GM13976 (cell line): ENCODE data around the gene RNF214.

ENCODE experiments used
- DNase-seq: peaks from one replicate; pipeline ENCODE4 v3.0.0; 2012; ENCODE audit warnings: low spot score
- CTCF ChIP-seq: IDR thresholded peaks from 2 replicates; pipeline ENCODE4 v1.5.1; 2012; ENCODE audit warnings: borderline replicate concordance, mild to moderate bottlenecking; ENCODE audit not compliant: insufficient read depth; ENCODE audit errors: extremely low read depth, missing control alignments, control extremely low read depth
- in situ Hi-C: fragments of 300-500 bp; cut with MboI; formaldehyde crosslinking; loops from one replicate; pipeline ENCODE4 v1.12.0; 2022; ENCODE audit warnings: low sequenced_read_pairs, mixed read lengths, inconsistent platforms; ENCODE audit not compliant: unreplicated experiment

The RNF214 gene

GRCh38 chr11:117219455-117219854 lies 13.0 kb upstream of the RNF214 start:
- in situ Hi-C loops = no loop called here
- no peak for TF ChIP-seq CTCF
- DNase-seq = no peak

DNA sequence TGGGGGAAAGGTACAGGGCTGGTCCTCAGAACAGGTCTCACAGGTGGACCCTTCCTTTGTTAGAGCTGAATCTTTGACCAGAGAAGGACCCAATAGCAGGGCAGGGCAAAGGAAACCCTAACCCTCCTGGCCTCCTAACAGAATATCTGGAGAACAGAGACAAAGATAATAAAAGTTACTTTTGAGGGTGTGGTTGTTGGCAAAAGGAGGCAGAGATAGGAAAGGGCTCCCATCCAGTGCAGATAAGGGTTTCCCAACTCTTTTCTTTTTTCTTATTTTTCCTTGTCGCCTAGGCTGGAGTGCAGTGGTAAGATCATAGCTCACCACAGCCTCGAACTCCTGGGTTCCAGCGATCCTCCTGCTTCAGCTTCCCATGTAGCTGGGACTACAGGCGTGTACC lies 12.5 kb upstream of the RNF214 start:
- no peak for TF ChIP-seq CTCF
- no peak for DNase-seq
- in situ Hi-C loops = loop anchor here (10.0 kb wide), 1 partner anchor 335 kb away; no protein-coding TSS in a partner anchor

DNA sequence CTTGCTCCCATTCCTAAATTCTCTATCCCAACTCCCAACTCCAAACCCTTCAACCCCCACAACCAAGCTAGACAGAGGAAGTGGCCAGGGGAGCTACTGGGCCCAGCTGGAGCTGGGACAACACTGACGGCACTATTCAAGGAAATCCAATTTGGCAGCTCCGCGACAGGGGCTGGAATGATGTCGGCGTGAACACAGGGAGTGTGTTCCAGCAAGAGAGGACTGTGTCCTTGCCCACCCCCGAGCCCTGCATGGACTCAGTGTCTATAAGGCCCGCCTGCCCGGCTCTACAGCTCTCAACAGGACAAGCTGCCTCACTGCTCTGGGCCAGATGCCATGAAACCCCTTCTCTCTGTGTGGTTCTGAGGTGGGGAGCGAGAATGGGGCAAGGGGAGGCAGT lies 11.9 kb upstream of the RNF214 start:
- TF ChIP-seq CTCF = no peak
- in situ Hi-C loops = loop anchor here (10.0 kb wide), 1 partner anchor 336 kb away; no protein-coding TSS in a partner anchor
- no peak for DNase-seq

DNA sequence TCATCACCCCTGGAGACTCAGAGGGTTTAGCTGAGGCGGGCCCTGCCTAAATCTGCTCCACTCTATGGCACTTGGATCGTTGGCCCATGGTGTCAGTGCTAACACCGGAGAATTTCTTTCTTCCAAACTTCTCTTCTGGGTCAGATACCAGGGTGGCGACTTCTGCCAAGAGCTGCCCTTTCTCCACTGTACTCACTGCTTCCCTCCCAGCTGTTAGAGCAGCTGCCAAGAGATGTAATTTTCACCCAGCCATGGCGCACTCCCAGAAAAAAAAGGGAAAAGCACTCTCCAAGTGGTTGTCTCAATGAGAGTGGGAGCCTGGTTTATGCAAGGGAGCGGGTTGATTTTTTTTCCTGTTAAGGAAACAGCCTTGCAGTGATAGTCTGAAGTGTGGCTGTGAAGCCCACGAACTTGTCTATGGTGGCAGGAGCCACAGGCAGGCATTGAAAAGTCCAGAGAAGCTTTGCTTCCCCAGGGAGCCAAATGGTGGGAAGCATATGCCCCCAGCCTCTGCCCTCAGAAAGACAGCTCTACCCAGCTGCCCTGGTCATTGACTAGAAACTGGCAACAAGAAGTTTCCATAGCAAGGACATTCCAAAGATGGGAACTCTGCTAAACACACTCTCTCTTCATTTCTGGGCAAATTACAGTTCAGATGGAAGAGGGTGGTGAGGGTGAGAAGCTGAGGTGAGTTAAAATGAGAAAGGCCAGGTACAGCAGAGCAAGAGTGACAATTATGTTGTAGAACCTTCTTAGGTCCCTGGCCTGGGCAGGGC lies 11.3 kb upstream of the RNF214 start:
- no peak for TF ChIP-seq CTCF
- no peak for DNase-seq
- in situ Hi-C loops = loop anchor here (10.0 kb wide), 1 partner anchor 336 kb away; no protein-coding TSS in a partner anchor

DNA sequence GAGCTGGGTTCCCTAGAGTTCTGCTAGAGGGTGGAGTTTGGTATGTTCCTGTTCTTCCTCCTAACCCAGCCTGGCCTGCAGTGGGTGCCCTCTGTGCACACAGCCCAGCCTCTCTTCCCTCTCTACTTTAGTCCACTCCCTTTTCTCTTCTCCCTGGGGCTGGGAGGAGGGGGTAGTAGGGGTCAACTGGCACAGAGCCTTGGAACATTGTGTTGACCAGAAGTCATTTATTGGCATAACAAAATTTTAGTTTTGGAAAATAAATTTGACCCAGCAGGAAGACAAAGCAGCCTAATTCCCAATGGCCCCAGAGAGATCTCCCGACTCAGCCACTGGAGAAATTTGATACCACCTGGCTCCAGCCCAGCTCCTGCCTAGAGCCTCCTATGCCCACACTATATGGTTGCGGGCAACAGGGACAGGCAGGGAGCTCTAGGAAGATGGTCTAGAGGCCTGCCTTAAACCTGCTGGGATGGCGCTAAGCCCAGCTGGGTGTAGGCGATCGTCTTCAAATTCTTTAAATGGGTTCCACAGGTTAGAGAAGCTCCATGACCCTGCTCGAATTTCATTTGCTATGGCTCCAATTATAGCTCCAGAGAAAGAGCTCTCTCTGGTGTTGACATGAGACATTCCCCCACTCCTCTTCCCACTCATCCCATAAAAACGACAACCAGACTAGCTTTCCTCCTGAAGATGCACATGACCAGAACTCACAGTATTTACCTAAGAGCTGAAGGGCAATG lies 10.5 kb upstream of the RNF214 start:
- in situ Hi-C loops = loop anchor here (10.0 kb wide), 1 partner anchor 337 kb away; no protein-coding TSS in a partner anchor
- TF ChIP-seq CTCF = no peak
- DNase-seq = no peak

DNA sequence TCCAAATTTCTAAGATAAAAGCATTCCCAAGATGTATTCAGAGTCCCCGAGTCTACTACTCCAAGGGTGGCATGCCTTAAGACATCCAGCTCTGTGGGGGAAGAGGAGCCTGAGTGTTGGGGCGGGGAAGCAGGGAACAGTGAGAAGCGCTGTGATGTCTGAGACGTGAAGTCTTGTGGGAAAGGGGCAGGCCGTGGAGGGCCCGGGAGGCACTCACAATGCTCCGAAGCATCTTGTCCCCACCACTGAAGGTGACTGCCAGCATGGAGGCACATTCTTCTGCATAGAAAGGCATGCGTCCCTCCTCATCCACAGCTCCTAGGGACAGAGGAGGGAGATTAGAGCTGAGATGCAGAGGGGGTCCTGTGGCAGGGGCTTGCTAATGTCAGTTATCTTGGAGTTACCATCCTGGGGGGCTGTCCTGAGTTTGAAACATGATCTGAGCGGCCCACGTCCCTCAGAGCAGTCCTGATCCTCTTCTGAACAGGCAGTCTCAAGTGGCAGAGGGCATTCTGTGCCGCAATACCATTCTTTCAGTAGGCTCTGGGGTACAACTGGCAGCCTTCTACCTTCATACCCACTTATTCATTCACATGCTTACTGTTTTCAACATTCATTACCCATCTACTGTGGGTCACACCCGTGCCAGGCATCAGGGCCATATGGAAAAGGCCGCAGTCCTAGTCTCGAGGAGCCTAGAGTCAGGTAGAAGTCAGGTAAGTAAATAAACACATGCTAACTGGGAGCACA lies 9.3 kb upstream of the RNF214 start:
- in situ Hi-C loops = loop anchor here (10.0 kb wide), 1 partner anchor 338 kb away; no protein-coding TSS in a partner anchor
- TF ChIP-seq CTCF = no peak
- DNase-seq = no peak
